ENCODE results near the gene CD83.

DNA sequence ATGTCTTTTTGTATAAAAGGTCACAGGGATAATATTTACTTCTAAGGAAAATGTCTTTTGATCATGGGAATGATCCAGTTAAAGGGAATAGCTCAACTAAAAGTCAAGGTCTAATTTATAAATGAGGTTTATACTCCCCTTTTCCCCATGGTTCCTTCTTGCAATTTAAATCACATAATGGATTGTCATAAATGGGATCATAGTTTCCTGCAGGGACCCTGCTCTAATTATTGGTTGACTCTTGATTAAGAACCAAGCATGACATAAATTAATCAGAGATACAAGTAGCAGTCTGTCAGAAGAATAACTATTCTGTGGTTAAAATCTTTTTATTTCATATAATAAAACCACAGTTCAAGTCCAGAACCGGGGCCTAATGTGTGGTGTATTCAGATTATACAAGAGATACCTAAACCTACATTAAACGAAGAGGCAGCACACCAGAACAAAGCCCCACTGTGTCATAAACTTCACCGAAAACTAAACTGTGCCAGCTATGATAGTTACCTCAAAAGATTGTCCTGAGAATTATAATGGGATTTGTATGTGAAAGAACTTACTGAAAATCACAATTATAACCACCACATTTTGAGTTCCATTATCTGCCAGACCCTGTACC, 43.0 kb upstream of the CD83 start:
- TF ChIP-seq CTCF (IDR thresholded peaks at IDR 0.05; ENCODE audit: poor library complexity) (no peak), EZH2phosphoT487 (IDR thresholded peaks at IDR 0.05; ENCODE audit: low read depth, severe bottlenecking, unreplicated experiment) (no peak)

Measured in hepatocyte (in vitro differentiated cells).